ENCODE results near the gene TGM3.

TGM3 gene

DNA sequence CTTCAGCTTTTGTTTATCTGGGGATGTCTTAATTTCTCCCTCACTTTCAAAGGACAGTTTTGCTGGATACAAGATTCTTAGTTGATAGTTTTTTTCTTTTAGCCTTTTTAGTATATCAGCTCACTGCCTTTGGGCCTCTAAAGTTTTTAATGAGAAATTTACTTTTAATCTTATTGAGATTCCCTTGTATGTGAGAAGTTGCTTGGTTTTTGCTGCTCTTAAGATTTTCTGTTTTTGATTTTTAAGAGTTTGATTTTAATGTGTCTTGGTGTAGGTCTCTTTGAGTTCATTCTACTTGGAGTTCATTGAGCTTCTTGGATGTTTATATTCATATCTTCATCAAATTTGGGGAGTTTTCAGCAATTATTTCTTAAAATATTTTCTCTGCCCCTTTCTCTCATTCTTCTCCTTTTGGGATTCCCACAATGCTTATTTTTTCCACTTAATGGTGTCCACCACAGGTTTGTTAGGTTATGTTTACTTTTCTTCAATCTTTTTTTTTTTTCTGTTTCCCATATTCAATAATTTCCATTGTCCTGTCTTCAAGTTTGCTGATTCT lies 65.3 kb downstream of the TGM3 start:
- no peaks in the 10 kb centered on the region for H3K36me3 Mint-ChIP-seq
- H3K27ac Mint-ChIP-seq: no peak overlapping the region
- no peak overlapping the region for H3K4me3 Mint-ChIP-seq
- peaks cover 12% of the 10 kb centered on the region for H3K9me3 Mint-ChIP-seq (ENCODE audit: low read depth)
- peaks cover 3% of the 10 kb centered on the region for H3K27me3 Mint-ChIP-seq
- H3K4me1 Mint-ChIP-seq (ENCODE audit: low read depth): no peaks in the 10 kb centered on the region

DNA sequence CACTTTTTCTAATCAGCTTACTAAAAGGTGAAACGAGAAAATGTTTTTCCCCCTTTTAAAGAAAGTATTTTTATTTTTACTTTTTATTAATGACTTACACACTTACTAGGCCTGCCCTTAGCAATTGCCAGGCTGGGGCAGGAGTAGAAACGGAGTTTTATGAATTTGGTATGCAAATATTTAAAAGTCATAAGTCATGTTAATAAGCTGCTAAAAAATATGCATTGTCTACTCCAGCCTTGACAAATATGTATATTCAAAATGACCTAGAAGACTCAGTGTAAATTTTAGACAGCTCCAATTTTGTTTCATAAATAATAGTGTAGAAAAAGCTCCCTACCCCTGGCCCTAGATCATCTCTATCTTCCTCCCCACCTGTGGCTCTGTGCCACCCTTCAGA lies 67.4 kb downstream of the TGM3 start:
- H3K36me3 Mint-ChIP-seq: no peaks in the 10 kb centered on the region
- H3K27me3 Mint-ChIP-seq: peaks cover 9% of the 10 kb centered on the region
- H3K4me1 Mint-ChIP-seq (ENCODE audit: low read depth): no peaks in the 10 kb centered on the region
- H3K4me3 Mint-ChIP-seq: no peak overlapping the region
- H3K9me3 Mint-ChIP-seq (ENCODE audit: low read depth): peaks cover 12% of the 10 kb centered on the region
- H3K27ac Mint-ChIP-seq: no peak overlapping the region

DNA sequence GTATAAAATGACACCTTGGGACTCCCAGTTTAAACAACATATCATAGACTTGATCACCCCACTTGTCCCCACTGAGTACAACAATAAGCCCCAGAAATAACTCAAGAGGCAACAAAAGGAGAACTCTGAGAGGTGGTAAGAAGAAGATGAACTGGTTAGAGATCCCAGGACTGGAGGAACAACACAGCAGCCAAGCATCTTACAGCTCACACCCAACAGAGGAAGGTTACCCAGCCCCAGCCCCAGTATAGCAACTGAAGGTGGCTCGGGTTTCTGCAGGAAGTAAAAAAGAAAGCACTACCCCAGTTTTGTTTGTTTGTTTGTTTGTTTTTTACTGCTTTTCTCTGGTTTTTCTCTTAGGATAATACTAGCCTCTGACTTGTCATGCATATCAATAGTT lies 67.8 kb downstream of the TGM3 start:
- Mint-ChIP-seq H3K9me3 (ENCODE audit: low read depth) (peaks cover 12% of the 10 kb centered on the region), H3K4me3 (no peak overlapping the region), H3K27me3 (peaks cover 9% of the 10 kb centered on the region), H3K36me3 (no peaks in the 10 kb centered on the region), H3K4me1 (ENCODE audit: low read depth) (no peaks in the 10 kb centered on the region), H3K27ac (no peak overlapping the region)

- H3K27me3 Mint-ChIP-seq: peaks cover 9% of the 10 kb centered on the region
- peaks cover 12% of the 10 kb centered on the region for H3K9me3 Mint-ChIP-seq (ENCODE audit: low read depth)
- no peaks in the 10 kb centered on the region for H3K4me1 Mint-ChIP-seq (ENCODE audit: low read depth)
- no peaks in the 10 kb centered on the region for H3K36me3 Mint-ChIP-seq
- H3K27ac Mint-ChIP-seq: no peak overlapping the region
- no peak overlapping the region for H3K4me3 Mint-ChIP-seq
Measured at GRCh38 chr20:2364044-2364443, 68.2 kb downstream of the TGM3 start.

DNA sequence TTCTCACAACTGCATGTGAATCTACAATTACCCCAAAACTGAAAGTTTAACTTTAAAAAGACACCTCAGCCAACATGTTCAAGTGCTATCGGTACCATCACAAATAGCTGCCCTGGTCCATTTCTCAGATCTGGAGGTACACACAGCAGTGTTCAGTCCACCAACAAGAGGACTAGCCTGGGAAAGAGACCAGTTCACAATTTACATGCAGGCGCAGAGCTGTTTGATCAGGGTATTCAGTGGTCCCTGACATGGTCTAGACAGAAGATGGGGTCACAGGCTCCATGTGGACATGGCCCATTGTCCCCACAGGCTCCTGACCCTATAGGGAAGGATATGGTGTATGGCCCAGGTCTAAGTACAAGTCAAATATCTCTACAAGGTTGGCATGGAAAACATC lies 69.3 kb downstream of the TGM3 start:
- Mint-ChIP-seq H3K27ac (no peak overlapping the region), H3K27me3 (peaks cover 9% of the 10 kb centered on the region), H3K9me3 (ENCODE audit: low read depth) (peaks cover 12% of the 10 kb centered on the region), H3K4me3 (no peak overlapping the region), H3K36me3 (no peaks in the 10 kb centered on the region), H3K4me1 (ENCODE audit: low read depth) (no peaks in the 10 kb centered on the region)

DNA sequence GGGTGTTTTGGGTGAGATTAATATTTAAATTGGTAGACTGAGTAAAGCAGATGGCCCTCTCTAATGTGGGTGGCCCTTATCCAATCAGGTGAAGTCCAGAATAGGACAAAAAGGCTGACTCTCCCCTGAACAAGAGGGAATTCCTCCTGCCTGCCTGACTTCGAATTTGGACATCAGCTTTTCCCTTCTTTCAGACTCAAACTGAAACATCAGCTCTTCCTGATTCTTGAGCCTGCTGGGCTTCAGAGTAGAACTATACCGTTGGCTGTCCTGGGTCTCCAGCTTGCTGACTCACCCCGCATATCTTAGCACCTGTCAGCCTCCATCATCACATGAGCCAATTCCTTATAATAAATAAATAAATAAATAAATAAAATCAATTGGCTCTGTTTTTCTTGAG lies 69.9 kb downstream of the TGM3 start:
- Mint-ChIP-seq H3K4me3 (no peak overlapping the region), H3K9me3 (ENCODE audit: low read depth) (peaks cover 9% of the 10 kb centered on the region), H3K27me3 (peaks cover 12% of the 10 kb centered on the region), H3K36me3 (no peaks in the 10 kb centered on the region), H3K27ac (no peak overlapping the region), H3K4me1 (ENCODE audit: low read depth) (no peaks in the 10 kb centered on the region)

GRCh38 chr20:2368621-2369020 lies 72.8 kb downstream of the TGM3 start:
- Mint-ChIP-seq H3K9me3 (ENCODE audit: low read depth) (no peaks in the 10 kb centered on the region), H3K27me3 (peaks cover 29% of the 10 kb centered on the region), H3K4me1 (ENCODE audit: low read depth) (no peaks in the 10 kb centered on the region), H3K27ac (no peak overlapping the region), H3K4me3 (no peak overlapping the region), H3K36me3 (no peaks in the 10 kb centered on the region)

DNA sequence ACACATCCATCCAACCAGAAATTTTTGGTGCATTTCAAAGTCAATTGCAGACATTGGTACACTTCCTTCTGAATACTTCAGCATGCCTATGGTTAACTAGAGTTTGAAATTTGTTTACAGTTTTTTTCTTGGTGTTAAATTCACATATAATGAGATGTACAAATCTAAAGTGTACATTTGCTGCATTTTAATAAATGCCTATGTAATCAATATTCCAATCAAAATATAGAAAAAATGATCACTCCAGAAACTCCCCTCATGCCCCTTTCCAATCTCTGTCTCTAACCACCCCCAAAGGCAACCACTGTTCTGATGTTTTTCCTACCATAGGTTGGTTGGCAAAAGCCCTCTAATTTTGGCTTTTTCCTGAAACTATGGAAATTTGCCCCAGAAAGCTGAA lies 77.3 kb downstream of the TGM3 start:
- peaks cover 31% of the 10 kb centered on the region for H3K27me3 Mint-ChIP-seq
- H3K4me3 Mint-ChIP-seq: no peak overlapping the region
- H3K27ac Mint-ChIP-seq: no peak overlapping the region
- no peaks in the 10 kb centered on the region for H3K9me3 Mint-ChIP-seq (ENCODE audit: low read depth)
- H3K36me3 Mint-ChIP-seq: no peaks in the 10 kb centered on the region
- H3K4me1 Mint-ChIP-seq (ENCODE audit: low read depth): peaks cover 4% of the 10 kb centered on the region

- H3K4me3 Mint-ChIP-seq: no peak overlapping the region
- H3K4me1 Mint-ChIP-seq (ENCODE audit: low read depth): peaks cover 17% of the 10 kb centered on the region
- H3K27ac Mint-ChIP-seq: no peak overlapping the region
- H3K9me3 Mint-ChIP-seq (ENCODE audit: low read depth): no peaks in the 10 kb centered on the region
- H3K36me3 Mint-ChIP-seq: no peaks in the 10 kb centered on the region
- H3K27me3 Mint-ChIP-seq: peaks cover 29% of the 10 kb centered on the region
Measured at GRCh38 chr20:2374346-2375125, 78.7 kb downstream of the TGM3 start.

GRCh38 chr20:2378893-2379292 lies 83.1 kb downstream of the TGM3 start:
- Mint-ChIP-seq H3K27ac (no peak overlapping the region), H3K27me3 (peaks cover 7% of the 10 kb centered on the region), H3K4me3 (no peak overlapping the region), H3K36me3 (no peaks in the 10 kb centered on the region), H3K9me3 (ENCODE audit: low read depth) (no peaks in the 10 kb centered on the region), H3K4me1 (ENCODE audit: low read depth) (peaks cover 25% of the 10 kb centered on the region)

- peak overlapping the region; percentile 27 for H3K4me3 Mint-ChIP-seq
- peaks cover 30% of the 10 kb centered on the region for H3K4me1 Mint-ChIP-seq (ENCODE audit: low read depth)
- no peaks in the 10 kb centered on the region for H3K36me3 Mint-ChIP-seq
- no peaks in the 10 kb centered on the region for H3K9me3 Mint-ChIP-seq (ENCODE audit: low read depth)
- no peak overlapping the region for H3K27ac Mint-ChIP-seq
- H3K27me3 Mint-ChIP-seq: peaks cover 3% of the 10 kb centered on the region
Measured at GRCh38 chr20:2379511-2380229, 83.9 kb downstream of the TGM3 start.

DNA sequence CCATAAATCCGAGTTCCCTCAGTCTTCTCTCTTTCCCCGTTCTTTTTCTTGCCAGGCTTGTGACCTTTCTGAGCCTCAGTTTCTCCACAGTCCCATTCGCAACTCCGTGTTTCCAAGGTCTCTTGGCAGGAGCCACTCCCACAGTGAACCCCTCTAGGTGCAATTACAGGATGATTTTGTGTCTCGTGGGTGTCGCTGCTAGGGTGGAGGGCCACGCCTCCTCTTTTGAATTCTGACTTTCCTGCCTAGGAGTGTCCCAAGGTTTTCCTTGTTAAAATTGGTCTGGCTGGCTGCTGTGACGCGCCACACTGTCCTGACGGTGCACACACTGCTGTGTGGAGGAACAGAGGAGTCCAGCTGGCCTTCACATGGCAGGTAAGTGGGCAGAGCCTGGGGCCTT lies 84.8 kb downstream of the TGM3 start, which contains the start of gene TGM6:
Gene TGM6, plus strand, starts transcription at position 301 of the 400 bp plus-strand sequence. Its CDS starts 68 bp downstream, at position 369.
- H3K27me3 Mint-ChIP-seq: peaks cover 3% of the 10 kb centered on the region
- H3K36me3 Mint-ChIP-seq: no peaks in the 10 kb centered on the region
- H3K27ac Mint-ChIP-seq: no peak within 1 kb of the TSS
- peaks cover 30% of the 10 kb centered on the region for H3K4me1 Mint-ChIP-seq (ENCODE audit: low read depth)
- no peaks in the 10 kb centered on the region for H3K9me3 Mint-ChIP-seq (ENCODE audit: low read depth)
- H3K4me3 Mint-ChIP-seq: no peak within 1 kb of the TSS

GRCh38 chr20:2381303-2381702 lies 85.5 kb downstream of the TGM3 start:
- no peak overlapping the region for H3K4me3 Mint-ChIP-seq
- no peaks in the 10 kb centered on the region for H3K36me3 Mint-ChIP-seq
- H3K9me3 Mint-ChIP-seq (ENCODE audit: low read depth): no peaks in the 10 kb centered on the region
- H3K27ac Mint-ChIP-seq: no peak overlapping the region
- no peaks in the 10 kb centered on the region for H3K27me3 Mint-ChIP-seq
- peaks cover 30% of the 10 kb centered on the region for H3K4me1 Mint-ChIP-seq (ENCODE audit: low read depth)

DNA sequence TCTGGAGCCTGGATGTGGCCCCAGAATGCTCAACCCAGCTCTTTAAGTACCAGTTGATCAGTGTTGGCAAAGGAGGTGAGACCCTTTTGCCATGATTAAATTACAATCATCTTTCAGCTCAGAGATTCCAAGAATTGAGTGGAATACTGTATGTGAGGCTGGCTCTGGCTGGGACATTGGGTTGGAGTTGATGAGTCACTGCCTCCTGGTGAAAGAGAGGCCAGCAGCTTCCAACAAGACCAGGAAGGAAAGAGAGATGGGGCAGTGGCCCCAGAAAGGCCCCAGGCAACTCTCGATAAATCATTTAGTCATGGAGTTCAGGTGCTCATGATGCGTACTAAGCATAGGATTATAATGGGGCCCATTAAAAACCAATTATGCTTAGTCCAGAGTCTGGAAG lies 87.0 kb downstream of the TGM3 start:
- no peak overlapping the region for H3K4me3 Mint-ChIP-seq
- no peaks in the 10 kb centered on the region for H3K9me3 Mint-ChIP-seq (ENCODE audit: low read depth)
- peaks cover 32% of the 10 kb centered on the region for H3K4me1 Mint-ChIP-seq (ENCODE audit: low read depth)
- peaks cover 3% of the 10 kb centered on the region for H3K36me3 Mint-ChIP-seq
- H3K27ac Mint-ChIP-seq: no peak overlapping the region
- no peaks in the 10 kb centered on the region for H3K27me3 Mint-ChIP-seq

DNA sequence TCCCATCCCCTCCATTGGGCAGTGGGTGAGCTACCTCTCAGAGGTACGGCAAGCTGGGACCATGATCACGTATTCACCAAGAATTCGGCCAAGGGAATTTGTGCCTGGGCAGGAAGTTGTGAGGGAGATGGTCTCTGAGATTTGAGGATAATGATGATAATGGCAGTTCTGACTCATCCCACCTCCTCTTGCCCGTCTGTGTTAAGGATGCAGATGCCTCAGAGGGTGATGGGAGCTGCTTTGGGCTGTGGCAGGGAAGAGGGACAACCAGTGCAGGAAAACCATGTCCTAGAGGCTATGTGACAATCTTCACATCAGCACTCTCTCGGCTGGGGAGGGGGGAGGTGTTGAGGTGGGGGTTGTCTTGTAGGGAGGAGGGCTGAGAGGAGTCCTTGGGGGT lies 89.2 kb downstream of the TGM3 start:
- Mint-ChIP-seq H3K36me3 (peaks cover 3% of the 10 kb centered on the region), H3K4me1 (ENCODE audit: low read depth) (peaks cover 11% of the 10 kb centered on the region), H3K27ac (no peak overlapping the region), H3K9me3 (ENCODE audit: low read depth) (peaks cover 6% of the 10 kb centered on the region), H3K27me3 (no peaks in the 10 kb centered on the region), H3K4me3 (no peak overlapping the region)

Data from activated naive CD8-positive, alpha-beta T cell (primary cell).